HCT116 (cell line): Measurements from ENCODE around the gene GPSM3. TPM values are rescaled to one million over a fixed set of nuclear protein-coding genes. Genes with fewer than 3 reads are reported as not detected.

Experiments used
- ATAC-seq: fragments of 200-7000 bp; cut with Tn5 transposase; 2 replicates; pipeline ENCODE4 v1.9.1; 2020; ENCODE audit warnings: mild to moderate bottlenecking, moderate library complexity
- BruUV-seq: library from RNA; stranded (reverse); fragments of 400-500 nt; replicated peaks from 2 replicates; lab custom pipeline; 2021; lab: Mats Ljungman, UMichigan
- CTCF ChIA-PET: fragments of 300-600 bp; sonication (Branson Sonifier 250); formaldehyde crosslinking; loops from one replicate; lab custom pipeline; 2021; ENCODE audit warnings: antibody characterized with exemption; lab: Charles Lee
- POLR2A ChIA-PET: fragments of 300-600, 350-600 bp; sonication (Branson Sonifier 250); formaldehyde crosslinking; loops from one replicate; lab custom pipeline; 2021; ENCODE audit warnings: antibody characterized with exemption; lab: Charles Lee
- RAD21 ChIA-PET, 2 experiments: fragments of 300-600 bp; sonication (Branson Sonifier 250); formaldehyde crosslinking; loops; one replicate each; lab custom pipeline; 2023; ENCODE audit warnings: low total read pairs in 2 of 2; ENCODE audit not compliant: uncharacterized antibody in 2 of 2, unreplicated experiment in 2 of 2, low non-redundant PET in 1 of 2; lab: Charles Lee
- DNase-seq: peaks from one replicate; pipeline ENCODE4 v3.0.0-alpha.2; 2010; ENCODE audit warnings: low read depth, low spot score
- H2AFZ ChIP-seq: fragments of 200-600 bp; shearing (Covaris generic), sonication (generic); 2 replicates; pipeline ENCODE4 v1.6.1; 2017; ENCODE audit warnings: low read depth, mixed run types, mixed read lengths, antibody characterized with exemption, low read length; ENCODE audit not compliant: poor library complexity, severe bottlenecking
- H3K27ac ChIP-seq: 2 replicates; pipeline ENCODE4 v1.5.1; 2012; ENCODE audit warnings: low read depth, low read length
- H3K27me3 ChIP-seq: fragments of 200-600 bp; sonication (generic); 2 replicates; pipeline ENCODE4 v1.6.1; 2016; ENCODE audit warnings: mixed run types, low read length, mixed read lengths; ENCODE audit not compliant: insufficient read depth
- H3K36me3 ChIP-seq, 2 experiments: fragments of 200-500 bp in 1 of 2; fragments of 200-600 bp in 1 of 2; sonication (Bioruptor generic) in 1 of 2; sonication (generic) in 1 of 2; 2 replicates each; pipeline versions ENCODE4 v1.5.1 to v1.6.1; 2014 to 2016; ENCODE audit warnings: low read length in 2 of 2, inconsistent platforms in 1 of 2, mixed read lengths in 1 of 2, mixed run types in 1 of 2; ENCODE audit not compliant: insufficient read depth in 2 of 2, control insufficient read depth in 1 of 2
- H3K4me1 ChIP-seq, 2 experiments: fragments of 200-600 bp in 1 of 2; sonication (generic) in 1 of 2; 2 replicates each; pipeline versions ENCODE4 v1.5.1 to v1.6.1; 2012 to 2017; ENCODE audit warnings: low read length in 2 of 2, inconsistent platforms in 1 of 2, mild to moderate bottlenecking in 1 of 2, mixed read lengths in 1 of 2, mixed run types in 1 of 2, moderate library complexity in 1 of 2; ENCODE audit not compliant: insufficient read depth in 2 of 2, control insufficient read depth in 1 of 2
- H3K4me2 ChIP-seq: fragments of 200-600 bp; sonication (generic); 2 replicates; pipeline ENCODE4 v1.6.1; 2017; ENCODE audit warnings: mixed run types, low read length, mixed read lengths
- H3K4me3 ChIP-seq, 2 experiments: fragments of 200-600 bp in 1 of 2; sonication (generic) in 1 of 2; replicated peaks in 1 of 2; 2 replicates each; pipeline ENCODE4 v1.5.1; 2011 to 2016; ENCODE audit warnings: low read length in 2 of 2, control low read depth in 1 of 2, low read depth in 1 of 2, mild to moderate bottlenecking in 1 of 2, mixed read lengths in 1 of 2, mixed run types in 1 of 2
- H3K79me2 ChIP-seq: fragments of 200-600 bp; sonication (generic); 2 replicates; pipeline ENCODE4 v1.6.1; 2017; ENCODE audit warnings: mild to moderate bottlenecking, mixed run types, low read length, moderate library complexity, mixed read lengths; ENCODE audit not compliant: insufficient read depth
- H3K9ac ChIP-seq: fragments of 200-600 bp; sonication (generic); 2 replicates; pipeline ENCODE4 v1.6.1; 2016; ENCODE audit warnings: low read length, mixed read lengths
- H3K9me2 ChIP-seq: fragments of 200-600 bp; sonication (generic), shearing (Covaris generic); 2 replicates; pipeline ENCODE4 v1.6.1; 2017; ENCODE audit warnings: mixed run types, mild to moderate bottlenecking, moderate library complexity; ENCODE audit not compliant: insufficient read depth
- H3K9me3 ChIP-seq, 2 experiments: fragments of 200-500 bp in 1 of 2; fragments of 200-600 bp in 1 of 2; sonication (Bioruptor generic) in 1 of 2; sonication (generic) in 1 of 2; 2 replicates each; pipeline ENCODE4 v1.6.1; 2014 to 2017; ENCODE audit warnings: low read length in 2 of 2, mixed read lengths in 2 of 2, inconsistent platforms in 1 of 2, low read depth in 1 of 2, mild to moderate bottlenecking in 1 of 2, mixed run types in 1 of 2, moderate library complexity in 1 of 2; ENCODE audit not compliant: control insufficient read depth in 1 of 2, insufficient read depth in 1 of 2
- H4K20me1 ChIP-seq: fragments of 200-600 bp; sonication (generic), shearing (Covaris generic); 2 replicates; pipeline ENCODE4 v1.6.1; 2017; ENCODE audit warnings: mixed run types, mild to moderate bottlenecking, moderate library complexity; ENCODE audit not compliant: insufficient read depth
- CBX3 ChIP-seq: IDR thresholded peaks from 2 replicates; pipeline ENCODE4 v1.6.1; 2012; ENCODE audit warnings: low read depth
- EGR1 ChIP-seq: IDR thresholded peaks from 2 replicates; pipeline ENCODE4 v1.6.1; 2012; ENCODE audit warnings: low read depth
- FOSL1 ChIP-seq: IDR thresholded peaks from 2 replicates; pipeline ENCODE4 v1.6.1; 2012; ENCODE audit warnings: low read depth
- MAX ChIP-seq: IDR thresholded peaks from 2 replicates; pipeline ENCODE4 v1.6.1; 2012
- POLR2AphosphoS5 ChIP-seq: IDR thresholded peaks from 2 replicates; pipeline ENCODE4 v1.6.1; 2011; ENCODE audit warnings: mild to moderate bottlenecking, low read depth, low read length, moderate library complexity
- RAD21 ChIP-seq: IDR thresholded peaks from 2 replicates; pipeline ENCODE4 v1.6.1; 2012; ENCODE audit warnings: low read depth, mild to moderate bottlenecking
- REST ChIP-seq: IDR thresholded peaks from 2 replicates; pipeline ENCODE4 v1.6.1; 2012; ENCODE audit warnings: low read depth
- SIN3A ChIP-seq: IDR thresholded peaks from 2 replicates; pipeline ENCODE4 v1.6.1; 2012; ENCODE audit warnings: low read depth
- TCF7L2 ChIP-seq: IDR thresholded peaks from 2 replicates; pipeline ENCODE4 v1.7.0; 2011; ENCODE audit warnings: borderline replicate concordance, inconsistent platforms; ENCODE audit not compliant: insufficient read depth, insufficient read length; ENCODE audit errors: extremely low read depth
- YY1 ChIP-seq: IDR thresholded peaks from 2 replicates; pipeline ENCODE4 v1.6.1; 2011; ENCODE audit warnings: low read length, low read depth, moderate library complexity, mild to moderate bottlenecking; ENCODE audit not compliant: insufficient replicate concordance; ENCODE audit errors: extremely low read depth
- ZNF274 ChIP-seq: fragments of 200-500 bp; sonication (Bioruptor generic); IDR thresholded peaks from 2 replicates; pipeline ENCODE4 v1.6.1; 2014; ENCODE audit warnings: mild to moderate bottlenecking, low read depth, low read length, inconsistent platforms
- intact Hi-C: fragments of 100-400 bp; cut with micrococcal nuclease; formaldehyde crosslinking; loops from 2 replicates; pipeline ENCODE4 v1.10.0; 2022
- total RNA-seq: library from RNA; stranded (reverse); gene quantifications from one replicate; pipeline ENCODE4 v1.2.1, GENCODE V29; 2021; ENCODE audit not compliant: unreplicated experiment
- TF ChIP-seq, protein P1 (sequence below): IDR thresholded peaks from 2 replicates; pipeline ENCODE4 v1.6.1; 2011; ENCODE audit warnings: mild to moderate bottlenecking, low read length, moderate library complexity; ENCODE audit not compliant: insufficient replicate concordance; ENCODE audit errors: extremely low read depth
- TF ChIP-seq, protein P2 (sequence below), 3 experiments: fragments of 200-600 bp in 1 of 3; sonication (generic) in 1 of 3; IDR thresholded peaks in 2 of 3; conservative IDR thresholded peaks in 1 of 3; 2 replicates each; pipeline ENCODE4 v1.5.1; 2012 to 2017; ENCODE audit warnings: low read depth in 2 of 3, low read length in 2 of 3, antibody characterized with exemption in 1 of 3, borderline replicate concordance in 1 of 3, control low read depth in 1 of 3, mild to moderate bottlenecking in 1 of 3, mixed read lengths in 1 of 3, mixed run types in 1 of 3, moderate library complexity in 1 of 3; ENCODE audit not compliant: insufficient read depth in 1 of 3

GPSM3 gene
- total RNA-seq, 1 experiment from 2014 or later, result 1.2 TPM

DNA sequence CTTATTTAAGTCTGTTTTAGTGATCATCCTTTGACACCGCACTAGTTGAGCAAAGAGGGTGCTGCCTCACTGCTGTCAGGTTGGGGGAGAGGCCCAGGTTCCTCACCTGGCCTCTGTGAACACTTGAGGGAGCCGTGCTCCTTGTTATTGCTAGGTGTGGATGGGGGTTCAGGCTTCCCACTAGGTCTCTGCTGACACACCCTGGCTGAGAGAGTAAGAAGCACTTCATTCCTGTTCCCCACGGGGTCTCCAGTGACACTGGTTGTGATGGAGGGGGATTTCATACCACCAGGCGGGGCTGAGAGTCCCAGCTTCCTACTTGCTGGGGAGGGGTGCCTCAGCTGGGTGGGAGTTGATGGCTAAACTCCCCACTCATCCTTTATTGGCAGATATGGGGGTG is 42.5 kb upstream of the GPSM3 start:
- Histone ChIP-seq H4K20me1 (no peaks in the 10 kb centered on the region), H3K4me2 (no peak overlapping the region), H3K79me2 (no peaks in the 10 kb centered on the region), H3K4me3 (no peak overlapping the region), H2AFZ (no peak overlapping the region), H3K36me3 (no peaks in the 10 kb centered on the region), H3K27me3 (no peaks in the 10 kb centered on the region), H3K9me2 (no peaks in the 10 kb centered on the region), H3K9me3 (no peaks in the 10 kb centered on the region), H3K27ac (no peak overlapping the region), H3K4me1 (no peaks in the 10 kb centered on the region), H3K9ac (no peak overlapping the region)
- TF ChIP-seq, protein P1, sequence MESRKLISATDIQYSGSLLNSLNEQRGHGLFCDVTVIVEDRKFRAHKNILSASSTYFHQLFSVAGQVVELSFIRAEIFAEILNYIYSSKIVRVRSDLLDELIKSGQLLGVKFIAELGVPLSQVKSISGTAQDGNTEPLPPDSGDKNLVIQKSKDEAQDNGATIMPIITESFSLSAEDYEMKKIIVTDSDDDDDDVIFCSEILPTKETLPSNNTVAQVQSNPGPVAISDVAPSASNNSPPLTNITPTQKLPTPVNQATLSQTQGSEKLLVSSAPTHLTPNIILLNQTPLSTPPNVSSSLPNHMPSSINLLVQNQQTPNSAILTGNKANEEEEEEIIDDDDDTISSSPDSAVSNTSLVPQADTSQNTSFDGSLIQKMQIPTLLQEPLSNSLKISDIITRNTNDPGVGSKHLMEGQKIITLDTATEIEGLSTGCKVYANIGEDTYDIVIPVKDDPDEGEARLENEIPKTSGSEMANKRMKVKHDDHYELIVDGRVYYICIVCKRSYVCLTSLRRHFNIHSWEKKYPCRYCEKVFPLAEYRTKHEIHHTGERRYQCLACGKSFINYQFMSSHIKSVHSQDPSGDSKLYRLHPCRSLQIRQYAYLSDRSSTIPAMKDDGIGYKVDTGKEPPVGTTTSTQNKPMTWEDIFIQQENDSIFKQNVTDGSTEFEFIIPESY, result no peak
- TF ChIP-seq CBX3 (no peak), REST (no peak), TCF7L2 (no peak), POLR2AphosphoS5 (no peak), ZNF274 (no peak), EGR1 (no peak), RAD21 (peak; percentile 49; the same call in 1 of the 2 replicates), SIN3A (no peak), YY1 (no peak), FOSL1 (no peak), MAX (no peak)
- TF ChIP-seq, protein P2, sequence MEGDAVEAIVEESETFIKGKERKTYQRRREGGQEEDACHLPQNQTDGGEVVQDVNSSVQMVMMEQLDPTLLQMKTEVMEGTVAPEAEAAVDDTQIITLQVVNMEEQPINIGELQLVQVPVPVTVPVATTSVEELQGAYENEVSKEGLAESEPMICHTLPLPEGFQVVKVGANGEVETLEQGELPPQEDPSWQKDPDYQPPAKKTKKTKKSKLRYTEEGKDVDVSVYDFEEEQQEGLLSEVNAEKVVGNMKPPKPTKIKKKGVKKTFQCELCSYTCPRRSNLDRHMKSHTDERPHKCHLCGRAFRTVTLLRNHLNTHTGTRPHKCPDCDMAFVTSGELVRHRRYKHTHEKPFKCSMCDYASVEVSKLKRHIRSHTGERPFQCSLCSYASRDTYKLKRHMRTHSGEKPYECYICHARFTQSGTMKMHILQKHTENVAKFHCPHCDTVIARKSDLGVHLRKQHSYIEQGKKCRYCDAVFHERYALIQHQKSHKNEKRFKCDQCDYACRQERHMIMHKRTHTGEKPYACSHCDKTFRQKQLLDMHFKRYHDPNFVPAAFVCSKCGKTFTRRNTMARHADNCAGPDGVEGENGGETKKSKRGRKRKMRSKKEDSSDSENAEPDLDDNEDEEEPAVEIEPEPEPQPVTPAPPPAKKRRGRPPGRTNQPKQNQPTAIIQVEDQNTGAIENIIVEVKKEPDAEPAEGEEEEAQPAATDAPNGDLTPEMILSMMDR (IDR thresholded peaks at IDR 0.05 in 2 of 3, conservative IDR thresholded peaks at IDR 0.05 in 1 of 3; ENCODE audit: borderline replicate concordance in 1 of 3, insufficient read depth in 1 of 3, low read depth in 2 of 3, low read length in 2 of 3), result peak; percentile 14 to 69 (median 18); a peak in 1 of 6 replicates
- POLR2A ChIA-PET, result no interaction called here
- intact Hi-C loops, result no loop called here
- RAD21 ChIA-PET, result no interaction called here
- peak; percentile 52; the same call in 1 of the 2 replicates for ATAC-seq
- DNase-seq, result no peak
- BruUV-seq, result no TSS peak
- CTCF ChIA-PET, result no interaction called here
